ENCODE results near the gene LBX1. TPM values are rescaled to one million over a fixed set of nuclear protein-coding genes. Genes with fewer than 3 reads are reported as not detected.

Gene LBX1
- total RNA-seq, 1 donor from 2014 or later, result 4.7 TPM

GRCh38 chr10:101231092-101231491 lies 1.8 kb upstream of the LBX1 start:
- H3K27me3 Mint-ChIP-seq, result peaks cover 90% of the 10 kb centered on the region
- peaks cover 25% of the 10 kb centered on the region for H3K4me1 Mint-ChIP-seq (ENCODE audit: unreplicated experiment)
- H3K9me3 Mint-ChIP-seq, result no peaks in the 10 kb centered on the region
- no peak for TF ChIP-seq CTCF (conservative IDR thresholded peaks at IDR 0.05)
- H3K4me3 Mint-ChIP-seq, result peak overlapping the region; percentile 46
- no peaks in the 10 kb centered on the region for H3K36me3 Mint-ChIP-seq
- no peak for DNase-seq (ENCODE audit: extremely low spot score, unreplicated experiment)
- H3K27ac Mint-ChIP-seq, result no peak overlapping the region

GRCh38 chr10:101230183-101230917 lies 1.1 kb upstream of the LBX1 start:
- Mint-ChIP-seq H3K4me1 (ENCODE audit: unreplicated experiment) (peaks cover 29% of the 10 kb centered on the region), H3K9me3 (no peaks in the 10 kb centered on the region), H3K36me3 (no peaks in the 10 kb centered on the region), H3K27ac (peak overlapping the region; percentile 21), H3K4me3 (peak overlapping the region; percentile 67), H3K27me3 (peaks cover 90% of the 10 kb centered on the region)
- no peak for TF ChIP-seq CTCF (conservative IDR thresholded peaks at IDR 0.05)
- DNase-seq (ENCODE audit: extremely low spot score, unreplicated experiment), result no peak

- H3K9me3 Mint-ChIP-seq, result no peaks in the 10 kb centered on the region
- H3K27me3 Mint-ChIP-seq, result peaks cover 86% of the 10 kb centered on the region
- H3K4me3 Mint-ChIP-seq, result peak overlapping the region; percentile 80
- no peak overlapping the region for H3K27ac Mint-ChIP-seq
- no peaks in the 10 kb centered on the region for H3K36me3 Mint-ChIP-seq
- H3K4me1 Mint-ChIP-seq (ENCODE audit: unreplicated experiment), result peaks cover 29% of the 10 kb centered on the region
- TF ChIP-seq CTCF (conservative IDR thresholded peaks at IDR 0.05), result peak; percentile 14
- no peak for DNase-seq (ENCODE audit: extremely low spot score, unreplicated experiment)
Observed at GRCh38 chr10:101228966-101229265, 347 bp downstream of the LBX1 start.

GRCh38 chr10:101228153-101228965 lies 904 bp downstream of the LBX1 start:
- peaks cover 28% of the 10 kb centered on the region for H3K4me1 Mint-ChIP-seq (ENCODE audit: unreplicated experiment)
- H3K9me3 Mint-ChIP-seq, result no peaks in the 10 kb centered on the region
- H3K27ac Mint-ChIP-seq, result no peak overlapping the region
- peak; percentile 45 for TF ChIP-seq CTCF (conservative IDR thresholded peaks at IDR 0.05)
- no peak for DNase-seq (ENCODE audit: extremely low spot score, unreplicated experiment)
- H3K36me3 Mint-ChIP-seq, result no peaks in the 10 kb centered on the region
- peaks cover 86% of the 10 kb centered on the region for H3K27me3 Mint-ChIP-seq
- peak overlapping the region; percentile 79 for H3K4me3 Mint-ChIP-seq

- DNase-seq (ENCODE audit: extremely low spot score, unreplicated experiment), result no peak
- no peak for TF ChIP-seq CTCF (conservative IDR thresholded peaks at IDR 0.05)
- Mint-ChIP-seq H3K27ac (no peak overlapping the region), H3K36me3 (no peaks in the 10 kb centered on the region), H3K4me3 (peak overlapping the region; percentile 79), H3K4me1 (ENCODE audit: unreplicated experiment) (peaks cover 26% of the 10 kb centered on the region), H3K27me3 (peaks cover 86% of the 10 kb centered on the region), H3K9me3 (no peaks in the 10 kb centered on the region)
Observed at GRCh38 chr10:101227429-101228152, 1.7 kb downstream of the LBX1 start.
